IMR-90 (cell line): ENCODE results near the gene ZC2HC1B.

ENCODE experiments used
- CTCF ChIP-seq: conservative IDR thresholded peaks from 2 replicates; pipeline ENCODE4 v1.5.1; 2012; ENCODE audit warnings: mild to moderate bottlenecking, low read depth, low read length, improper control_type of control experiment
- POLR2A ChIP-seq: IDR thresholded peaks from 2 replicates; pipeline ENCODE4 v1.6.1; 2012; ENCODE audit warnings: mild to moderate bottlenecking, low read depth, low read length

- no peak for TF ChIP-seq CTCF
- no peak for TF ChIP-seq POLR2A
These were observed 20.1 kb downstream of the ZC2HC1B start for GRCh38 chr6:143884216-143884900.
